Embryonic facial prominence (tissue), 1 donor: ENCODE results near the gene JOSD2.
"Not testable (repeated sequence)": the region's sequence is repeated elsewhere in the genome, so short reads cannot be mapped to it uniquely, and the experiment has no call there.

Experiments
- DNase-seq: peaks from one replicate; pipeline ENCODE4 v3.0.0-alpha.2; 2016; ENCODE audit errors: extremely low spot score

The JOSD2 gene

DNA sequence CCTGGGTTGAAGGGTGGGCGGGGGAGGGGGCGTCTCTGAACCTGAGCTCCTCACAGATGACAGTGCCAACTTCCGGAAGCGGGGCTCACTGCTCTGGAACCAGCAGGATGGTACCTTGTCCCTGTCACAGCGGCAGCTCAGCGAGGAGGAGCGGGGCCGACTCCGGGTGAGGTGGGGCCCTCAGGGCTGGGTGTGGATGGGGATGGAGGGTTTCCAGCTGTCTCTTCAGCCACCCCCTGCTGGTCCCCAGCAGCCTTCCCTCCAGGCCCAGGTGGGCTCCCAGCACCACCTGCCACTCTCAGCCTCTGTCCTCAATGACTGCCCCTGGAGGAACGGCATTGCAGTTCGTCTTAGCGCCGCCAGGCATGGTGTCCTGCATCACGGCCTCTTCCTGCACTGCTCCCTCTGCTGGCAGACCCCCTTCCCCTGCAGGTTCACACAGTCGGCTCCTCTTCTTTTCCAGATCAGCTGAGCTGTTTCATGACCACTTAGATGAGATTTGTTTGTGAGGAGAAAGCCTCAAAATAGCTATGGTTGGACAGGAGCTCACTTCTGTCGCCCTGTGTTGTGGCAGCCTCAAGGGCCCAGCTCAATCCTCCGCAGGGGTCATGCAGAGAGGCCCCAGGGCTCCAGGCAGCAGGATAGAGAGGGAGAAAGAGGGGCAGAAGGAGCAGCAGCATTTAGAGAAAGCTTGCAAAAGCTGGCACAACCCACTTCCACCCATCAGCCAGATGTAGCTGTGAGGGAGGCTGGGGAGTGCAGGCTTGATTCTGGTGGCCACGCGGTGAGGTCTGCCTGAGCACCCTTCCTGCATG lies 31.9 kb downstream of the JOSD2 start:
- DNase-seq: no peak

DNA sequence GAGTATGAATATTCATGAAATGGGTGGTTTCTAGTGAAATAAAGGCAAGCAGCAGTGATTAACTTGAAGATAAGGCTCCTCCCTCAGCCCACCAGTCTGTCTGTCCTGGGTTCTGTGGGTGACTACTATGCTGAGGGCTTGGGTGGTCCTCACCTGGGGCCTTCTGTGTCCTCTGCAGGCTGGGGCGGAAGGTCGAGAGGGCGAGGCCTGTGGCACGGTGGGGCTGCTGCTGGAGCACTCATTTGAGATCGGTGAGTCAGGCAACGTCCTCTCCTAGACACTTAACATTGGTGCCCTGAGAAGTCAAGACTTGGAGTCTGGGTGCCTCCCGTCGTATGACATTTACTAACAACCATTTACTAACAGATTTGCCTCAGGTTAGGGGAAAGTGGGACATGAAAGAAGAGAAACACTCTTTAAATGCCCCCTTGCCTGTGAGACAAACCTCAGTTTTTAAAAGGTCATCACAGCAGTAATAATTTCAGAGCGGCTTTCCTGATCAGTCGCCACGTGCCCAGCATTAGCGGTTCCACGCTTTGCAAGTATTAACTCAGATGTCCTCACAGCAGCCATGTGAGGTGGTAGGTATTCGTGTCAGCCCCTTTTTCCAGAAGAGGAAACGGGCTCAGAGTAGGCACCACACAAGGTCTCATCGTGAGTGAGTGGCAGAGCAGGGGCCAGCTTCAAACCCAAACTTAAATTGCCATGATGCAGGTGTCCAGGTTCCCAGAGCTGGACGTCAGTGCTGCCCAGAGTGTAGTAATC lies 33.1 kb downstream of the JOSD2 start:
- DNase-seq: no peak

DNA sequence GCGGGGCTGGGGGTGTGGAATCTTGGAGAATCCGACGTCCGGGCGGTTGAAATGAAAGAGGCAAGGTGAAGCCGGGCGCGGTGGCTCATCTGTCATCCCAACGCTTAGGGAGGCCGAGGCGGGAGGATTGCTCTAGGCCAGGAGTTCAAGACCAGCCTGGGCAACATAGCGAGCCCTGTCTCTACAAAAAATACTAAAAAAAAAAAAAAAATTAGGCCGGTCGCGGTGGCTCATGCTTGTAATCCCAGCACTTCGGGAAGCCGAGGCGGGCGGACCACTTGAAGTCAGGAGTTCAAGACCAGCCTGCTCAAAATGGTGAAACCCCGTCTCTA lies 34.1 kb downstream of the JOSD2 start:
- no peak for DNase-seq

DNA sequence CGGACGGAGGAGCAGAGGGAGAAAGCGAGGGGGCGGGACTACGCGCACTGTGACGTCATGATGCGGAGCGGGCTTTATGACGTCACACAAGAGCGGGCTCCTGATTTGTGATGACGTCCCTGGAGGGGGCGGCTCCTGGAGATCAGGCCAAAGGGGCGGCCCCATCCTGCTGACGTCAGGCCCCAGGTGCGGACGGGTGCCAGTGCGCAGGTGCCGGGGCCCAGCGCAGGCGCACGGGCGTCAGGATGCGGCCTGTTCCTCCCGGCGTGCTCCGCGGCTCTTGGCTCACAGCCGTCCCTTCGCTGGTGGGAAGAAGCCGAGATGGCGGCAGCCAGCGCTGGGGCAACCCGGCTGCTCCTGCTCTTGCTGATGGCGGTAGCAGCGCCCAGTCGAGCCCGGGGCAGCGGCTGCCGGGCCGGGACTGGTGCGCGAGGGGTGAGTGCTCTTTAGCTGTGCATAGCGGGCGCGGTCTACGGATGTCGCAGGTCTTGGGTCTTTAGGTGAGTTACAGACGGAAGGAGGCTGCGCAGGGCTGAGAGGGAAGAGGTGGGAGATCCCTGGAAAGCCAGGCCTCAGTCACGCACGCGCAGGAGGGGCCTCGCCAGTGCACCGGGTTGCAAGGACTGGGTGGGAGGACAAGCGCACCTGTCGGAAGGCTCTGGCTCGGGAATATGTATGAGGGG lies 34.6 kb downstream of the JOSD2 start, which contains the start of the genes EMC10 and GARIN5A:
EMC10 (plus strand) TSS at position 284 of the 683 bp plus-strand sequence; CDS start at position 322, 38 bp downstream.
GARIN5A (minus strand) TSS at position 625 of the 683 bp plus-strand sequence; CDS start at position 165, 460 bp downstream.
- DNase-seq: peak; percentile 88

DNA sequence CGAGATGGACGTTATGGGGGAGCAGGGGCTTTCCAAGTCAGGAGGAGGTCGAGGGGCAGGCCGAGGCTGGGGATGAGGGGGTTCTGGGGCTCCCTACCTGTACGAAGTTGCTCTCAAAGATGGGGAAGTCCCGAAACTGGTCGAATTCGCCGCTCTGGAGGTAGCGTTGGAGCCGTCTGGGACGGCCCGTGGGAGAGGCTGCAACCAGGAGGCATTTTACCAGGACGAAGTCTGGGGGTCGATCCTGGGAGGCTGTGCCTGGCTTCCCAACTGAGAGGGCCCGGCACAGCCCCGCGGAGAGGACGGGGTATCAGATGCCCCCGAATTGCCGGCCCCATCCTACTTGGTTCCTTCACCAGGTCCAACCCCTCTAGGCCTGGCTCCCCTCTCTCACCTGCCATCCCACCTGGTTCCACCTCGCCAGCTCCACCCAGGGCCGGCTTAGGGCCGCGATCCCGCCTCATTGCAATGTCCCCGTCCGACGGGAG lies 35.2 kb downstream of the JOSD2 start:
- no peak for DNase-seq

DNA sequence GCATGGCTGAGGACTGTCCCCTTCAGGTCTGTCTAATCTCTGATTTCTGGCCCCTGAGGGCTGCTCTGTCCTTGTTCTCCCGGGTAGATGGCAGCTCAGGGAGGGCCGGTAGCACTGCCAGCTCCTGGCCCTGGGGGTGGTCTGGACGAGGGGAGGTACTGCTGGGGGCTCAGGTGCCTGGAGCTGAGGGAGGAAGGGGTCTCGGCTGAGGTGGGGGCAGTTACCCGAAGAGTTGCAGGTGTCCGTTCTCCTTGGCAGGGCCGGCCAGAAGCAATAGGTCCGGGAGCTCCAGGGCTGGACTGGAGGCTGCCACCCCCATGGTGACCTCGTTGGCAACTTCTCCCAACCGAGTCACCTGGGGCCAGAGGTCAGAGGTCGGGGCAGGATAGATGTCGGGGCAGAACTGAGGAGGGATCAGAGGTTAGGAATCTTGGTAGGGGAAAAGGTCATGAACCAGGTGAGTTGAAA lies 35.9 kb downstream of the JOSD2 start:
- no peak for DNase-seq

DNA sequence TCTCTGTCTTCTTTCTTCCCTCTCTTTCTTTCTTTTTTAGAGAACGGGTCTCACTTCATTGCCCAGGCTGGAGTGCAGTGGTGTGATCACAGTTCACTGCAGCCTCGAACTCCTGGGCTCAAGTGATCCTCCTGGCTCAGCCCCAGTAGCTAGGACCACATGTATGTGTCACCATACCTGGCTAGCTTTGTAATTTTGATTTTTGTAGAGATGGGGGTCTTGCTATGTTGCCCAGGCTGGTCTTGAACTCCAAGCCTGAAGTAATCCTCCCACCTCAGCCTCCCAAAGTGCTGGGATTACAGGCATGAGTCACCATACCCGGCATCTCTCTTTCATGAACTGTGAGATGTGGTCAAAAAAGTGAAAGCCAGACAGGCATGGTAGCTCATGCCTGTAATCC lies 37.7 kb downstream of the JOSD2 start:
- not testable (repeated sequence) for DNase-seq

DNA sequence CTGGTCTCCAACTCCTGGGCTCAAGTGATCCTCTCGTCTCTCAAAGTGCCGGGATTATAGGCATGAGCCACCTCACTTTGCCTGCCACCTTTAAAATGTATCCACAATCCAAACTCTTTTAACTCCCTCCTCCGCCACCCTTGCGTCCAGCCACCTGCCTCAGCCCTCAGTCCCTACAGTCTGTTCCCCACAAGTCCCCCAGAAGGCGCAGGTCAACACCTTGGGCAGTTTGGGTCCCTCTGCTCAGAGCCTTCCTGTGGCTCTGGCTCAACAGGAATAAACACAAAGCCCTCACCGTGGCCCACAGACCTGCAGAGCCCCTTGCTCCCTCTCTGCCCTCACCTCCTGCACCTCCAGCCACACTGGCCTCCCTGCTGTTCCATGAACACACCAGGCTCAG lies 42.2 kb downstream of the JOSD2 start:
- DNase-seq: no peak

DNA sequence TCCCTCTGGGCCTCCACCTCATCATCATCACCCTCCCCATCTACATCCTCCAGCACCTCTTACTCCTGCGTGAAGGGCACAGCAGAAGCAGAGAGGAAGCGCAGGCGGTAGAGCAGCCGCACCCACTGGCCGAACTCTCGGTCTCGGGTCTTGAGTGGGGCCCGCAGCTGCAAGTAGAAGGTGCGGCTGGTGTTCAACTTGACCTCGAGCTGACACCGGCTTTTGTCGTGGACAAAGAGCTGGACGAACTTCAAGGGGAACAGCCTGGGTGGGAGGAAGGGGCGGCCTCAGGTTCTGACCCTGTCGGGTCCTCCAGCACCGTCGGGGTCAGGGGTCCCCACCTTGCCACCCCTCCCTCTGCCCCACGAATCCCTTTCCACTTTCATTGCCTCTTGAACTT lies 43.4 kb downstream of the JOSD2 start:
- DNase-seq: no peak

DNA sequence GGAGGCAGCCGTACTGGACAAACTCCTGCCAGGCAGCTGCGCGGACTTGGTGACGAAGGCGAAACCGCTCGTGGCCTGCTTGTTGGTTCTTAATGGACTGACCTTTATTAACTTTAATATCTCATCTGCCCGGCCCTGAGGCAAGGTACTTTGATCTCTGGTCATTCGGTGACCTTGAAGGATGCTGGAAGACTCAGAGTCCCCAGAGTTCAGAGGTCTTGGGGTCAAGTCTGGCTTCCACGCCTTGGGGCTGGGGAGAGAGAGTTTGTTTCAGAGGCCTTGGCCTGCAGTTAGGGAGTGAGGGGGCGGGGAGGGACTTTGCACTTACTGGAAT lies 44.3 kb downstream of the JOSD2 start:
- no peak for DNase-seq

DNA sequence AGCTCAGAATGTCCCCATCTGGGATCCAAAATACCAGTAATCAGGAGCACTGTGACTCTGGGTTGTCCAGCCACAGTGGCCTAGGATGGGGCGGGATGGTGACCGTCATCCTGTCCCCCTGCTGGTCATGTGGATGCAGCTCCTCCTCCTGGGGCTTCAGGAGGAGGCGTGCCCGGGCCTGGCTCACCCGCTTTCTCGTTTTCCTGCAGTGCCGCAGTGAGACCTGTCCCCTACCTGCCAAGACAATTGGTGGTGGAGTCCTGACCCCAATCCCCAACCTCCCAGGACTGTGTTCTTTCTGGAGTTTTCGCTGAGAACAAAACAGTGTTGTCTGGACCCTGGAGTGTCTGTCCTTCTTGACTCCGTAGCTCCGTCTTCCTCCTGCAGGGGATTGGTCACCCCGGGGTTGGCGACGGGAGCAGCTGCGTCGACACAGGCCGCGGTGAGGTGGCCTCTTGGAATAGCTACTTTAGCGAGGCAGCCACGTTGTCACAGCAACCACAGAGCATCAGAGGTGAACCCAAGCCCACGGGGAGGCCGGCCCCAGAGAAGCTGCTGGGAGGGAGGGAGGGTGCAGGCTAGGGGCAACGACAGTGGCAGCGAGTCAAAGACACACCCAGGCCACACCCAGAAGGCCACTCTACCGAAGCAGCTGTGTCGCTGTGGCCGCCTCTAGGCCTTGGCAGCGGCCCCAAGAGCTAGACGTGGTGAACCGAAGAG lies 44.8 kb downstream of the JOSD2 start:
- no peak for DNase-seq

DNA sequence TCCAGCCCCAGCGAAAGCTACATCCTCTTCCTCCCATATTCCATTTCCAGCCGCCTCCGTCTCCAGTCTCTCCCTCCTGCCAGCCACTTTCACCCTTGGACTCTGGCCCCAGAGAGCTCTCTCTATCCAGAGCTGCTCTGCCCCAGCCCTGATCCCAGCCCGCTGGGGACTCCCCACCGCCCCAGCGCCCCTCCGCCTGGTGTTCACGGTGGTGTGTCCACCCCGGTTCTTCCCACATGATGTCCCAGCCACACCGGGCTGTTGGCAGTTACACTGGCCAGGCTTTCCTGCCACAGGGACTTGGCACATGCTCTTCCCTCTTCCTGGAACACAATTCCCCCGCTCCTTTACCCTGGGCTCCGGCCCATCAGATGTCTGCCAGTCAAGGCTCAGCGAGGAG lies 46.0 kb downstream of the JOSD2 start:
- DNase-seq: no peak

DNA sequence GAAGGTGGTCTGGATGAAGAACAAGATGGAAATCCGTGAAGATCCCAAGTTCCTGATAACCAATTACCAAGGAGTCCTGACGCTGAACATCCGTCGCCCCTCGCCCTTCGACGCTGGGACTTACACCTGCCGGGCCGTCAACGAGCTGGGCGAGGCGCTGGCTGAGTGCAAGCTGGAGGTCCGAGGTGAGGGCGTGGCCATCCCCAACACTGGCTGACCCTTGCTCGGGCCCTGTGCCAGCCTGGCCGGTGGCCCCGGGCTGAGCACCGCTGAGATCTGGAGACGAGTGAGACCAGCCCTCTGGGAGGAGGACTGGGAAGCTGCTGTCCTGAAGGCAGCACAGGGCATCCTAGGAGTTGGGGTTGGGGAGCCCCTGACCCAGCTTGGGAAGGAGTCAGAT lies 46.6 kb downstream of the JOSD2 start:
- no peak for DNase-seq

DNA sequence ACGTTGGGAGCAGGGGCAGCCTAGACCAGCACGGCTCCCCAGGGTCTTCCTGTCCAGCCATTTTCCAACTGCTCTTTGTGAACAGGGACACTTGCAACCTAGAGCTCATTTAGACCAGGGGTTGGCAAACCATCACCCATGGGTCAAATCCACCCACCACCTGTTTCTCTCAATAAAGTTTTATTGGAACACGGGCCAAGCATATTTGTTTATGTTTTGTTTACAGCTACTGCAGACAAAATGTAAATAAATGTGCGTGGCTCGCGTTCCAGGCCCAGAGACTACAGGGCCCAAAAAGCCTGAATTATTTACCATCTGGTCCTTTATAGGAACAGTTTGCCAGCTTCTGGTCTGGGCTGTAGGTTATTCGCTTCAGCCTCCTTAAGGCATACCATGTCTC lies 48.0 kb downstream of the JOSD2 start:
- DNase-seq: no peak

DNA sequence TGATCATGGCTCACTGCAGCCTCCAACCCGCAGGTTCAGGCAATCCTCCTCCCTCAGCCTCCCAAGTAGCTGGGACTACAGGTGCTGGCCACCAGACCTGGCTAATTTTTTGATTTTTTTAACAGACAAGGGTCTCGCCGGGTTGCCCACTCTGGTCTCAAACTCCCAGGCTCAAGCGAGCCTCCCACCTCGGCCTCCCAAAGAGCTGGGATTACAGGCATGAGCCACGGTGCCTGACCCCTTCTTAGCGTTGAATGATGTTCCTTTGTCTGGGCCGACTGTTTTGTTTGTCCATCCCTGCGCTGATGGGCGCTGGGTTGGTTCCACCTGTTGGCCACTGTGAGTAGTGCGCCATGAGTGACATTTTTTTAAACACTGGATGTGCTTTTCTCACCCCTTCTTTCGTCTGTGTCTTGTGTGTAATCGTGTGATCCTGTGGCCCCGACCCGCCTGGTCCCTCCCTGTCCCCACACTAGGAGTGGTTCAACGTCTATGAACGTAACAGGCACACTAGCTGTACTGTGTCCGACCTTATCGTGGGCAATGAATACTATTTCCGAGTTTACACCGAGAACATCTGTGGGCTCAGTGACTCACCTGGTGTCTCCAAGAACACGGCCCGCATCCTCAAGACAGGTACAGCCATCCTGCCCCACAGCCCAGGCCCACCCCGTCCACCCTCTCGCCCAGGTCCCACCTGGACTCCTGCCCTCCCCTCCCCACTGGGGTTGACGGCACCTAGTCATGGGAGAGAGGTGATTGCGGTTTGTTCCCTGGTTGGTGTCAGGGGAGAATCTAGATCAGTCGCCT lies 49.7 kb downstream of the JOSD2 start:
- DNase-seq: no peak

DNA sequence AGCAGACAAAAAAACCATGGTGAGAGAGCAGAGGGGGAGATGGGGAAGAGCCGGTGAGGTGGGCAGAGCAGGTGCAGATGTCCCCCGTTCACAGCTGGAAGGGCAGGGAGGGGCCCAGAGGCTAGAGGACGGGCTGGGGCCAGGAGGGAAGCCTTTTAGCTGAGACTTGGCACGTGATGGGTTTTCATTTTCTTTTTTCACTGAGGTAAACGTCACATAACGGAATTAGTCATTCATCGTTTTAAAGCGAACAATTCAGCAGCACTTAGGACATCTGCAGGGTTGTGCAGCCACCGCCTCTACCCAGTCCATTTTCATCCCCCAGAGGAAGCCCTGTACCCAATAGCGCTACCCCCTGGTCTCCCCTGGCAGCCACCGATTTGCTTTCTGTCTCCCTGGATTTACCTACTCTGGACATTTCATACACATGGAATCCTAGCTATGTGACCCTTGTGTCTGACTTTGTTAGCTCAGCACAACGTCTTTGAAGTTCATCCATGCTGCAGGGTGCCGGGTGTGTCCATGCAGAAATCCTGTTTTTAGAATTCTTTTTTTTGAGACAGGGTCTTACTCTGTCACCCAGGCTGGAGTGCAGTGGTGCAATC lies 50.7 kb downstream of the JOSD2 start:
- DNase-seq: no peak

DNA sequence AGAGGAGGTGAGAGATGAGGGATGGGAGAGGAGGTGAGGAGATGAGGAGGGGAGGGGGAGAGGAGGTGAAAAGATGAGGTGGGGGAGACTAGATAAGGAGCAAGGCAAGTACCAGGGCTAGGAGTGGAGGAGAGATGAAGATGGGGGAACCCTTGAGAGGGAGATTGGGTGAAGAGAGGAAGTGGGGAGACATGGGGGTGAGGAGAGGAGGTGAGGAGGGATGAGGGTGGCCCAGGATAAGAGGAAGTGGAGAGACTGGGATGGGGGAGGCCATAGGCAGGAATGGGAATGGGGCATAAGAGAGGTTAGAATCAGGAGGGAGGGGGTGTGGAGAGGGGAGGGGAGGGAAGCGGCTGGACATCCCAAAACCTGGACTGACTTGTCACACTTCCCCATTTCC lies 51.4 kb downstream of the JOSD2 start:
- DNase-seq: no peak

DNA sequence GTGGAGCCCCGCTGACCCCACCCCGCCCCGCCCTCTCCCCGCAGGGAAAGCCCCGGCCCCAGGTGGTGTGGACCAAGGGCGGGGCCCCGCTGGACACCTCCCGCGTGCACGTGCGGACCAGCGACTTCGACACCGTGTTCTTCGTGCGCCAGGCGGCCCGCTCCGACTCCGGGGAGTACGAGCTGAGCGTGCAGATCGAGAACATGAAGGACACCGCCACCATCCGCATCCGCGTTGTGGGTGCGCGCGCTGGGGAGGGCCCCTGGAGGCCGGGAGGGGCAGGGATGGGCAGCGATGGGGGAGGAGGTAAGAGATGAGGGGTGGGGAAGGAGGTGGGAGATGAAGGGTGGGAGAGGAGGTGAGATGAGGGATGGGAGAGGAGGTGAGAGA lies 51.9 kb downstream of the JOSD2 start:
- DNase-seq: no peak

DNA sequence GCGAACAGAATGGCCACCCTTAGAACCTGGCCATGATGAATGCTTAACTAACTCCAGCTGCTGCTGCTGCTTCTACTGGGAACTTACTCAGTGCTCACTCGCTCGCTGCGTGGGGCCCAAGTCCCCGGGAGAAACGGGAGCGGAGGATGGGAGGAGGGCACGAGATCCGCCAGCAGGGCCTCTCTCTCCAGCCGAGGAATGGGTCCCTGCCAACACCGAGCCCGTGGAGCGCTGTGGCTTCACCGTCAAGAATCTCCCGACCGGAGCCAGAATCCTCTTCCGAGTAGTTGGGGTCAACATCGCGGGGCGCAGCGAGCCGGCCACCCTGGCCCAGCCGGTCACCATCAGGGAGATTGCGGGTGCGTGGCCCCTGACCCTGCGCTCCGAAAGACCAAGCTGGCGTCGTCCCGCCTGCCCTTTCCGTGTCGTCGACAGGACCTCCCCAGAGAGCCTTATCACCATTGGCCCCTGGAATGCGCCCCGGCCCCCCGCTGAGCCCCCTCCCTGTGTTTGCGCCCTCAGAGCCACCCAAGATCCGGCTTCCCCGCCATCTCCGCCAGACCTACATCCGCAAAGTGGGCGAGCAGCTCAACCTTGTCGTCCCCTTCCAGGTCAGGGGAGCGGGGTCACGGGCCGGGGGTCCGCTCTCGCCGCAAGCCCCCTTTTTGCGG lies 52.5 kb downstream of the JOSD2 start:
- DNase-seq: no peak

DNA sequence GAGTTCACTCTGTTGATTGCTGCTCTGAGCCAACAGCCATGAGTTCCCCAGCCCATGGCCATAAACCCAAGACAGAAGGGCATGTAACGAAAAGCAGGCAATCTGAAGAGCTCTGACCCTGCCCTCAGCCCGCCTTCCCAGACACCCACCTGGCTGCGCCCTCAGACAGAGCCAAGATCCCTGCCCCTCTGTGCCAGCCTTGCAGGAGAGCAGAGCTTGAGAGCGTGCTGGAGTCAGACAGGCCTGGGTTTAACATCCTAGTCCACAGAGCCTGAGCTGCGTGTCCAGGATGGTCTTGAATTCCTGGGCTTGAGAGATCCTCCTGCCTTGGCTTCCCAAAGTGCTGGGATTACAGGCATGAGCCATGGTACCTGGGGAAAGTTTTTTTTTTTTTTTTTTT lies 53.7 kb downstream of the JOSD2 start:
- no peak for DNase-seq
